CD4-positive, alpha-beta T cell (primary cell): ENCODE data around the gene OR4N2. TPM values are rescaled to one million over a fixed set of nuclear protein-coding genes. Genes with fewer than 3 reads are reported as not detected.
"Not testable (repeated sequence)": the region's sequence is repeated elsewhere in the genome, so short reads cannot be mapped to it uniquely, and the experiment has no call there.

Source experiments
- ATAC-seq: fragments of 200-7000 bp; cut with Tn5 transposase; one replicate; pipeline ENCODE4 v1.10.0; 2022; ENCODE audit warnings: mild to moderate bottlenecking; ENCODE audit not compliant: poor library complexity
- CTCF ChIA-PET: fragments of 350-600 bp; sonication (Branson Sonifier 250); formaldehyde crosslinking; loops from one replicate; lab custom pipeline; 2021; ENCODE audit warnings: antibody characterized with exemption, inconsistent platforms; lab: Charles Lee
- POLR2A ChIA-PET: fragments of 350-600 bp; sonication (Branson Sonifier 250); formaldehyde crosslinking; loops from one replicate; lab custom pipeline; 2021; ENCODE audit warnings: antibody characterized with exemption, inconsistent platforms; lab: Charles Lee
- DNase-seq, 14 experiments: peaks; one replicate each; pipeline ENCODE4 v3.0.0-alpha.2; 2013 to 2020; ENCODE audit warnings: mixed read lengths in 2 of 14
- H3K27ac ChIP-seq, 2 donors: one replicate each; pipeline versions ENCODE4 v1.5.1 to v1.7.0; 2013; ENCODE audit warnings: low read length in 2 of 2, low read depth in 1 of 2, mild to moderate bottlenecking in 1 of 2
- H3K27me3 ChIP-seq, 2 experiments: 1 replicate in 1 of 2; 2 replicates in 1 of 2; pipeline versions ENCODE4 v1.6.1 to v1.7.0; 2013; ENCODE audit warnings: low read length in 2 of 2, control low read depth in 1 of 2, mild to moderate bottlenecking in 1 of 2, moderate library complexity in 1 of 2; ENCODE audit not compliant: insufficient read depth in 2 of 2, control insufficient read depth in 1 of 2
- H3K36me3 ChIP-seq: one replicate; pipeline ENCODE4 v1.6.1; 2013; ENCODE audit warnings: low read length, control low read depth; ENCODE audit not compliant: insufficient read depth
- H3K4me1 ChIP-seq: one replicate; pipeline ENCODE4 v1.6.1; 2013; ENCODE audit warnings: low read length, control low read depth; ENCODE audit not compliant: insufficient read depth
- H3K4me3 ChIP-seq: one replicate; pipeline ENCODE4 v1.5.1; 2013; ENCODE audit warnings: mild to moderate bottlenecking, low read length, moderate library complexity
- H3K9me3 ChIP-seq, 2 experiments: 1 replicate in 1 of 2; 2 replicates in 1 of 2; pipeline versions ENCODE4 v1.6.1 to v1.7.0; 2013; ENCODE audit warnings: low read length in 2 of 2, mild to moderate bottlenecking in 2 of 2, control low read depth in 1 of 2, moderate library complexity in 1 of 2; ENCODE audit not compliant: control insufficient read depth in 1 of 2, insufficient read depth in 1 of 2
- H3K27ac Mint-ChIP-seq: one replicate; pipeline ENCODE4 v1.8.0; 2020; ENCODE audit warnings: mixed read lengths
- H3K27me3 Mint-ChIP-seq: one replicate; pipeline ENCODE4 v1.8.0; 2021; ENCODE audit warnings: mixed read lengths
- H3K36me3 Mint-ChIP-seq: one replicate; pipeline ENCODE4 v1.8.0; 2021; ENCODE audit warnings: low read depth, mixed read lengths
- H3K4me1 Mint-ChIP-seq: one replicate; pipeline ENCODE4 v1.8.0; 2021; ENCODE audit warnings: low read depth, mixed read lengths
- H3K4me3 Mint-ChIP-seq: one replicate; pipeline ENCODE4 v1.8.0; 2020; ENCODE audit warnings: mild to moderate bottlenecking, mixed read lengths
- H3K9me3 Mint-ChIP-seq: one replicate; pipeline ENCODE4 v1.8.0; 2020; ENCODE audit warnings: mixed read lengths
- intact Hi-C, 2 experiments: fragments of 100-400 bp; cut with DNase I in 1 of 2; cut with micrococcal nuclease in 1 of 2; formaldehyde crosslinking; loops; one replicate each; pipeline versions ENCODE4 v1.15.1 to v1.9.0; 2023 to 2025; cut with DNase I, micrococcal nuclease
- total RNA-seq, 174 experiments: library from RNA in 2 of 174; stranded (reverse) in 2 of 174; gene quantifications; one replicate each; pipeline ENCODE4 v1.2.3 and lab custom pipeline; 2021 to 2026
- TF ChIP-seq, protein P1 (sequence below): fragments of 200-600 bp; IDR thresholded peaks from one replicate; pipeline ENCODE4 v1.8.0; 2022; ENCODE audit warnings: antibody characterized with exemption, mild to moderate bottlenecking

Gene OR4N2
- total RNA-seq, 2 experiments from 2014 or later, result not detected

DNA sequence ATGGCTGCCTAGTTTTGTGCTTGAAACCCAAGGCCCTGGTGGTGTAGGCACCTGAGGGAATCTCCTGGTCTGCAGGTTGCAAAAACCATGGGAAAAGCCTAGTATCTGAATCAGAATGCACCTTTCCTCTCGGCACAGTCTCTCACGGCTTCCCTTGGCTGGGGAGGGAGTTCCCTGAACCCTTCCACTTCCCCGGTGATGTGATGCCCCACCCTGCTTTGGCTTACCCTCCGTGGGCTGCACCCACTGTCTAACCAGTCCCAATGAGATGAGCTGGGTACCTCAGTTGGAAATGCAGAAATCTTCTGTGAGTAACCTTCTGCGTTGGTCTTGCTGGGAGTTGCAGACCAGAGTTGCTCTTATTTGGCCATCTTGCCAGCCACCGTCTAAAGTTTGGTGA, 17.4 kb downstream of the OR4N2 start:
- H3K27me3 ChIP-seq, CTCF ChIA-PET, H3K36me3 ChIP-seq, H3K4me3 ChIP-seq, H3K27me3 Mint-ChIP-seq, H3K36me3 Mint-ChIP-seq, POLR2A ChIA-PET, DNase-seq, H3K9me3 Mint-ChIP-seq, H3K4me3 Mint-ChIP-seq, H3K27ac ChIP-seq, H3K4me1 ChIP-seq, H3K27ac Mint-ChIP-seq, ATAC-seq, H3K4me1 Mint-ChIP-seq, intact Hi-C loops, H3K9me3 ChIP-seq: not testable (repeated sequence)

GRCh38 chr14:19823178-19823577, 19.6 kb downstream of the OR4N2 start:
- intact Hi-C loops, result no loop called here
- peaks cover 0 to 2% of the 10 kb centered on the region in 2 experiments for H3K27me3 ChIP-seq
- ChIA-PET POLR2A (no interaction called here), CTCF (no interaction called here)
- no peak overlapping the region for H3K27ac ChIP-seq
- Mint-ChIP-seq H3K27me3 (peaks cover 4% of the 10 kb centered on the region), H3K4me1 (no peaks in the 10 kb centered on the region), H3K9me3 (no peaks in the 10 kb centered on the region), H3K27ac (no peak overlapping the region), H3K4me3 (no peak overlapping the region), H3K36me3 (no peaks in the 10 kb centered on the region)
- DNase-seq (no peak), ATAC-seq (no peak)
- TF ChIP-seq, protein P1, sequence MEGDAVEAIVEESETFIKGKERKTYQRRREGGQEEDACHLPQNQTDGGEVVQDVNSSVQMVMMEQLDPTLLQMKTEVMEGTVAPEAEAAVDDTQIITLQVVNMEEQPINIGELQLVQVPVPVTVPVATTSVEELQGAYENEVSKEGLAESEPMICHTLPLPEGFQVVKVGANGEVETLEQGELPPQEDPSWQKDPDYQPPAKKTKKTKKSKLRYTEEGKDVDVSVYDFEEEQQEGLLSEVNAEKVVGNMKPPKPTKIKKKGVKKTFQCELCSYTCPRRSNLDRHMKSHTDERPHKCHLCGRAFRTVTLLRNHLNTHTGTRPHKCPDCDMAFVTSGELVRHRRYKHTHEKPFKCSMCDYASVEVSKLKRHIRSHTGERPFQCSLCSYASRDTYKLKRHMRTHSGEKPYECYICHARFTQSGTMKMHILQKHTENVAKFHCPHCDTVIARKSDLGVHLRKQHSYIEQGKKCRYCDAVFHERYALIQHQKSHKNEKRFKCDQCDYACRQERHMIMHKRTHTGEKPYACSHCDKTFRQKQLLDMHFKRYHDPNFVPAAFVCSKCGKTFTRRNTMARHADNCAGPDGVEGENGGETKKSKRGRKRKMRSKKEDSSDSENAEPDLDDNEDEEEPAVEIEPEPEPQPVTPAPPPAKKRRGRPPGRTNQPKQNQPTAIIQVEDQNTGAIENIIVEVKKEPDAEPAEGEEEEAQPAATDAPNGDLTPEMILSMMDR, result no peak
- no peaks in the 10 kb centered on the region for H3K36me3 ChIP-seq
- peaks cover 0 to 6% of the 10 kb centered on the region in 2 experiments for H3K9me3 ChIP-seq
- no peak overlapping the region for H3K4me3 ChIP-seq
- no peaks in the 10 kb centered on the region for H3K4me1 ChIP-seq

DNA sequence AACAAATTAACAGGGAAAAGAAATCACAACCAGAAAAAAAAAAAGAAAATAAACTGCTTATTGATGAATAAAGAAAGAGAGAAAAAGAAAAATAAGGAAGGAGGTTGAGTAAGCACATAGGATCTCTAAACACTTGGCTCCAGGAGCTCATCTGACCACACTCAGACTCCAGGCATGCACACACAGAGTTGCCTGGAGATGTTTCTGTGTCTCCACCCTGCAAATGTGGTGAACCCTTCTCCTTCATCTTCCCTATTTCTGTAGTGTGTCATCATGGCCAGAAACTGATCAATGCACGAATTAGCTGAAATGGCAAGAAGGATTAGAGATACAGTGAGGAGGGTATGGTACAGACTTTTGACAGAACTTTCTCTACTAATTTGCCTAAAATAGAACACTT, 20.2 kb downstream of the OR4N2 start:
- H3K4me1 Mint-ChIP-seq, result no peaks in the 10 kb centered on the region
- H3K36me3 Mint-ChIP-seq, result no peaks in the 10 kb centered on the region
- peaks cover 4% of the 10 kb centered on the region for H3K27me3 Mint-ChIP-seq
- POLR2A ChIA-PET, result no interaction called here
- no peak overlapping the region for H3K4me3 Mint-ChIP-seq
- intact Hi-C loops, result no loop called here
- Histone ChIP-seq H3K4me3 (no peak overlapping the region), H3K36me3 (no peaks in the 10 kb centered on the region), H3K27me3 (peaks cover 0 to 2% of the 10 kb centered on the region in 2 experiments), H3K4me1 (no peaks in the 10 kb centered on the region), H3K27ac (no peak overlapping the region), H3K9me3 (peaks cover 0 to 6% of the 10 kb centered on the region in 2 experiments)
- CTCF ChIA-PET, result no interaction called here
- TF ChIP-seq, protein P1, result no peak
- H3K27ac Mint-ChIP-seq, result no peak overlapping the region
- ATAC-seq (no peak), DNase-seq (no peak)
- H3K9me3 Mint-ChIP-seq, result no peaks in the 10 kb centered on the region

DNA sequence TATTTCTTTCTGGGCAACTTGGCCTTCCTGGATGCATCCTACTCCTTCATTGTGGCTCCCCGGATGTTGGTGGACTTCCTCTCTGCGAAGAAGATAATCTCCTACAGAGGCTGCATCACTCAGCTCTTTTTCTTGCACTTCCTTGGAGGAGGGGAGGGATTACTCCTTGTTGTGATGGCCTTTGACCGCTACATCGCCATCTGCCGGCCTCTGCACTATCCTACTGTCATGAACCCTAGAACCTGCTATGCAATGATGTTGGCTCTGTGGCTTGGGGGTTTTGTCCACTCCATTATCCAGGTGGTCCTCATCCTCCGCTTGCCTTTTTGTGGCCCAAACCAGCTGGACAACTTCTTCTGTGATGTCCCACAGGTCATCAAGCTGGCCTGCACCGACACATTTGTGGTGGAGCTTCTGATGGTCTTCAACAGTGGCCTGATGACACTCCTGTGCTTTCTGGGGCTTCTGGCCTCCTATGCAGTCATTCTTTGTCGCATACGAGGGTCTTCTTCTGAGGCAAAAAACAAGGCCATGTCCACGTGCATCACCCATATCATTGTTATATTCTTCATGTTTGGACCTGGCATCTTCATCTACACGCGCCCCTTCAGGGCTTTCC, 24.2 kb downstream of the OR4N2 start:
- H3K4me3 Mint-ChIP-seq, DNase-seq, H3K4me1 Mint-ChIP-seq, intact Hi-C loops, H3K27me3 ChIP-seq, H3K4me1 ChIP-seq, H3K9me3 ChIP-seq, H3K36me3 ChIP-seq, H3K27ac ChIP-seq, H3K27me3 Mint-ChIP-seq, H3K9me3 Mint-ChIP-seq, H3K4me3 ChIP-seq, H3K36me3 Mint-ChIP-seq, ATAC-seq, POLR2A ChIA-PET, H3K27ac Mint-ChIP-seq: not testable (repeated sequence)
- CTCF ChIA-PET, result interaction anchor here (1.4 kb wide), 1 partner anchor 45 kb away, joined by 3 read pairs; no protein-coding TSS in a partner anchor
